Right atrium auricular region (tissue), 2 donors: ENCODE measurements around the gene INPP5A. TPM values are rescaled to one million over a fixed set of nuclear protein-coding genes. Genes with fewer than 3 reads are reported as not detected.

Experiments
- DNase-seq: peaks from one replicate; pipeline ENCODE4 v3.0.0-alpha.2; 2019; ENCODE audit warnings: low spot score
- H3K27ac ChIP-seq, 2 donors: fragments of 200-600 bp; sonication (generic); 1 replicate in 1 of 2; 2 replicates in 1 of 2; pipeline ENCODE4 v1.5.1; 2016 to 2019
- H3K27me3 ChIP-seq, 2 donors: fragments of 200-600 bp; sonication (generic); one replicate each; pipeline versions ENCODE4 v1.5.1 to v1.6.0; 2017 to 2019
- H3K36me3 ChIP-seq: fragments of 200-600 bp; sonication (generic); one replicate; pipeline ENCODE4 v1.5.1; 2016
- H3K4me1 ChIP-seq, 2 donors: fragments of 200-600 bp; sonication (generic); one replicate each; pipeline versions ENCODE4 v1.5.1 to v1.6.0; 2017 to 2019
- H3K4me3 ChIP-seq, 2 donors: fragments of 200-600 bp; sonication (generic); 1 replicate in 1 of 2; 2 replicates in 1 of 2; pipeline ENCODE4 v1.5.1; 2017 to 2019; ENCODE audit warnings: mild to moderate bottlenecking in 1 of 2, moderate library complexity in 1 of 2
- H3K9me3 ChIP-seq, 2 donors: fragments of 200-600 bp; sonication (generic); one replicate each; pipeline ENCODE4 v1.5.1; 2019
- CTCF ChIP-seq, 2 donors: fragments of 200-600 bp; sonication (generic); IDR thresholded peaks; one replicate each; pipeline ENCODE4 v1.5.1; 2019; ENCODE audit warnings: antibody characterized with exemption in 2 of 2
- total RNA-seq, 2 donors: library from RNA; depleted of rRNA; stranded (reverse); fragments of >200 nt; gene quantifications; one replicate each; pipeline ENCODE4 v1.1.0, GENCODE V29; 2016

Gene INPP5A
- total RNA-seq, 2 donors from 2014 or later: 116 to 143 TPM

DNA sequence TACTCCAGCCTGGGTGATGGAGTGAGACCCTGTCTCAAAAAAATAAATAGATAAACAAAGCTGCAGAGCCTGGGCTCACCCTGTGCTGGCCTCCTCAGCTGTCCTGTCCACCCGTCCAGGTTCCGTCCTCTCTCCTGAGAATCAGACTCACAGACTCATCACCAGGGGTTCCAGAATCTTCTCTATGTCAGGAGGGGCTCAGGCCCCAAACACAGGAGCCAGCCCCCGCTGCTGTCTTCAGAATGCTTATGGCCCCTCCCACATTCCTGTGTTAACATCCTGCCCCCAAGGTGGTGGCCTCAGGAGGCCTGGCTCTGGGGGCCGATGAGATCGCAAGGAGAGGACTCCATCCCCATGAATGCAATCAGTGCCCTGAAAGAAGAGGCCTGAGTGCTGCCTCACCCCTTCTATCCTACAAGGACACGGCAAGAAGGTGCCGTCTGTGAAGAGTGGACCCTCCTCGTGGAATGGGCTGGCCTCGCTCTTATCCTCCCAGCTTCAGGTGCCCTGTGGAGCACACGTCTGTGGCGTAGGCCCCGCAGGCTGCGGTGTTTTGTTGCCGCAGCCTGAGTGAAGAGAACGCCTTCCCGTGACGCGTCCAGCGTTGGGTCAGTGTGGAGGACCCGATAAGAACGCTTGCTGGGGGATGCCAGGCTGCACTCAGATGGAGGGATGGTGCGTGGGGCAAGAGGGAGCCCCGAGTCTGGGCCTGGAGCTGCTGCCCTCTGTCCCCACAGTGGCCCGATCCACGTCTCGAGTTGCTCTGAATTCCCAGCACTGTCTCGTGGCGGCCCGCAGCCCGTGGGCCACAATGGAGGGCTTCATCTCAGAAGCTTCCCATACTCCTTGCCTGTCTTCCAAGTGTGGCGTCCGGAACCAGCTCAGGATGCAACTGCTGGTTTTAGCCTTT, 77.1 kb downstream of the INPP5A start:
- Histone ChIP-seq H3K36me3 (peaks cover 4% of the 10 kb centered on the region), H3K27ac (no peak overlapping the region), H3K4me3 (no peak overlapping the region), H3K4me1 (peaks cover 0 to 12% of the 10 kb centered on the region in 2 donors), H3K9me3 (peaks cover under 1 to 4% of the 10 kb centered on the region in 2 donors), H3K27me3 (no peaks in the 10 kb centered on the region)
- DNase-seq: no peak
- no peak for TF ChIP-seq CTCF (IDR thresholded peaks at IDR 0.05)

- no peak for TF ChIP-seq CTCF (IDR thresholded peaks at IDR 0.05)
- Histone ChIP-seq H3K27ac (no peak overlapping the region), H3K27me3 (no peaks in the 10 kb centered on the region), H3K4me1 (peaks cover 0 to 12% of the 10 kb centered on the region in 2 donors), H3K4me3 (no peak overlapping the region), H3K9me3 (peaks cover 9 to 10% of the 10 kb centered on the region in 2 donors), H3K36me3 (peaks cover 4% of the 10 kb centered on the region)
- DNase-seq: no peak
These were observed 78.0 kb downstream of the INPP5A start for GRCh38 chr10:132615341-132616169.

GRCh38 chr10:132616170-132616995, 78.8 kb downstream of the INPP5A start:
- Histone ChIP-seq H3K4me3 (no peak overlapping the region), H3K27me3 (no peaks in the 10 kb centered on the region), H3K4me1 (peaks cover 0 to 12% of the 10 kb centered on the region in 2 donors), H3K27ac (no peak overlapping the region), H3K9me3 (peaks cover 10 to 11% of the 10 kb centered on the region in 2 donors), H3K36me3 (peaks cover 4% of the 10 kb centered on the region)
- no peak for TF ChIP-seq CTCF (IDR thresholded peaks at IDR 0.05)
- DNase-seq: no peak

DNA sequence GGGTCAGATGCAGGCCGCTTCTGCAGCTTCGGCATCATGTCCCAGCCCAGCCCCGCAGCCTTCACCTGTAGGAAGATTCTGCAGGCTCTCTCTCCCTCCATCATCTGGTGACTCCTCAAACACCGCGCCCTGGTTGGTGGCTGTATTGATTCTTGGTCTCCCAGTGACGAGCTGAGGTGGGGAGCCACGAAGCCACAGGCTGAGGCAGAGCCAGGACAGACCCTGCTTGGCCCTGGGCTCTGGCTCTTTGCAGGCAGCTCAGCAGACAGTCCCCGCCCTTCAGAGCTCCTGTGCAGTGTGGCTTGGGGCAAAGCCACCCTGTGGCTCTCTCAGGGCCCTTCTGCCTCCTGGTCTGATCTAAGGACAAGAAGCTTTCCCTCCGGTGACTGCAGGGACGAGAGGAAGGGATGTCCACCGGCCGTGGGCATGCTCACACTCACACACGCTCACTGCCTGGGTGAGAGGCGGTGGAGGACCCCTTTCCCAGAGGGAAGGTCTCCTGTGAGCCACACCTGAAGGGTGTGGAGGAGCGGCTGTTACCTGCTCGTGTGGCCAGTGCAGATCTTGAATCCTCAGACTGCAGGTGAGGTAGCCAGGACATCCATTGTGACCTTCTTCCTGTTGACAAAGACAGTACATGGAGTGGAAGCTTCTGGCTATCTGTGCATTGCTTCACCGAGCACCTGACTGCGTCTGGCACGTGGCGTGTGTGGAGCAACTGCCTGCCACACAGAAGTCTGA, 79.6 kb downstream of the INPP5A start:
- no peak for DNase-seq
- Histone ChIP-seq H3K4me3 (no peak overlapping the region), H3K36me3 (peaks cover 4% of the 10 kb centered on the region), H3K9me3 (peaks cover 10 to 11% of the 10 kb centered on the region in 2 donors), H3K27ac (no peak overlapping the region), H3K4me1 (peaks cover 0 to 11% of the 10 kb centered on the region in 2 donors), H3K27me3 (no peaks in the 10 kb centered on the region)
- no peak for TF ChIP-seq CTCF (IDR thresholded peaks at IDR 0.05)

- H3K4me1 ChIP-seq: peaks cover 0 to 7% of the 10 kb centered on the region in 2 donors
- H3K27ac ChIP-seq: no peak overlapping the region
- H3K4me3 ChIP-seq: no peak overlapping the region
- no peaks in the 10 kb centered on the region for H3K27me3 ChIP-seq
- peaks cover 10 to 11% of the 10 kb centered on the region in 2 donors for H3K9me3 ChIP-seq
- no peak for TF ChIP-seq CTCF (IDR thresholded peaks at IDR 0.05)
- no peak for DNase-seq
- peaks cover 4% of the 10 kb centered on the region for H3K36me3 ChIP-seq
These were observed 80.1 kb downstream of the INPP5A start for GRCh38 chr10:132617737-132618052.
